SU-DHL-6 (cell line): ENCODE results near the gene ZDHHC7.

ENCODE experiments used
- H2AFZ ChIP-seq: fragments of 200-600 bp; sonication (generic); 2 replicates; pipeline ENCODE4 v1.6.1; 2014; ENCODE audit warnings: low read depth, mild to moderate bottlenecking, moderate library complexity, mixed read lengths, antibody characterized with exemption, low read length; ENCODE audit not compliant: severe bottlenecking
- H3F3A ChIP-seq: fragments of 200-600 bp; shearing (Covaris generic); 2 replicates; pipeline ENCODE4 v1.6.0; 2016; ENCODE audit warnings: antibody characterized with exemption, mild to moderate bottlenecking; ENCODE audit not compliant: insufficient read depth
- H3K27ac ChIP-seq: fragments of 200-600 bp; sonication (generic); 2 replicates; pipeline ENCODE4 v1.5.1; 2016; ENCODE audit warnings: low read depth, mild to moderate bottlenecking, low read length, moderate library complexity, mixed read lengths
- H3K27me3 ChIP-seq: fragments of 200-600 bp; sonication (generic), shearing (Covaris generic); 2 replicates; pipeline ENCODE4 v1.6.0; 2014; ENCODE audit warnings: mild to moderate bottlenecking, low read length
- H3K36me3 ChIP-seq: fragments of 200-600 bp; sonication (generic); 2 replicates; pipeline ENCODE4 v1.6.1; 2014; ENCODE audit warnings: mild to moderate bottlenecking, low read length, mixed read lengths
- H3K4me2 ChIP-seq: fragments of 300-600, 200-600 bp; shearing (Covaris generic), sonication (generic); 2 replicates; pipeline ENCODE4 v1.6.0; 2014; ENCODE audit warnings: low read length, low read depth, mild to moderate bottlenecking; ENCODE audit not compliant: poor library complexity, severe bottlenecking
- H3K4me3 ChIP-seq: fragments of 200-600 bp; sonication (generic); 2 replicates; pipeline ENCODE4 v1.5.1; 2014; ENCODE audit warnings: antibody characterized with exemption, low read length, mild to moderate bottlenecking, mixed read lengths; ENCODE audit not compliant: insufficient read depth, poor library complexity, severe bottlenecking
- H3K79me2 ChIP-seq: fragments of 200-600 bp; sonication (generic); 2 replicates; pipeline ENCODE4 v1.6.1; 2014; ENCODE audit warnings: mild to moderate bottlenecking, low read length, moderate library complexity; ENCODE audit not compliant: insufficient read depth
- H3K9ac ChIP-seq: fragments of 200-600 bp; sonication (generic); 2 replicates; pipeline ENCODE4 v1.7.0; 2014; ENCODE audit warnings: mild to moderate bottlenecking, low read length
- H3K9me2 ChIP-seq: fragments of 200-600 bp; sonication (generic); replicated peaks from 2 replicates; pipeline ENCODE4 v1.6.1; 2014; ENCODE audit warnings: low read length; ENCODE audit not compliant: insufficient read depth
- H3K9me3 ChIP-seq: fragments of 200-600 bp; sonication (generic); 2 replicates; pipeline ENCODE4 v1.6.1; 2014; ENCODE audit warnings: low read length, mixed read lengths; ENCODE audit not compliant: insufficient read depth
- H4K20me1 ChIP-seq: fragments of 200-600 bp; sonication (generic); 2 replicates; pipeline ENCODE4 v1.6.1; 2014; ENCODE audit warnings: low read depth, mild to moderate bottlenecking, antibody characterized with exemption, low read length, moderate library complexity, mixed read lengths
- CTCF ChIP-seq: fragments of 200-600 bp; sonication (generic); IDR thresholded peaks from one replicate; pipeline ENCODE4 v1.5.1; 2017; ENCODE audit warnings: antibody characterized with exemption, mild to moderate bottlenecking, low read length, moderate library complexity; ENCODE audit not compliant: insufficient read depth, poor library complexity, severe bottlenecking
- EZH2phosphoT487 ChIP-seq: fragments of 200-600 bp; sonication (generic), shearing (Covaris generic); conservative IDR thresholded peaks from 2 replicates; pipeline ENCODE4 v1.6.1; 2018; ENCODE audit warnings: mild to moderate bottlenecking, antibody characterized with exemption, low read length, moderate library complexity, mixed read lengths

ZDHHC7 gene

GRCh38 chr16:85003076-85003475 lies 8.3 kb downstream of the ZDHHC7 start:
- Histone ChIP-seq H3K4me2 (no peak overlapping the region), H3K4me3 (no peak overlapping the region), H3K79me2 (peaks cover 80% of the 10 kb centered on the region), H3K9me3 (no peaks in the 10 kb centered on the region), H3K36me3 (no peaks in the 10 kb centered on the region), H3K9ac (no peak overlapping the region), H4K20me1 (no peaks in the 10 kb centered on the region), H3K27me3 (no peaks in the 10 kb centered on the region), H2AFZ (no peak overlapping the region), H3F3A (no peaks in the 10 kb centered on the region), H3K9me2 (no peaks in the 10 kb centered on the region), H3K27ac (no peak overlapping the region)
- TF ChIP-seq EZH2phosphoT487 (no peak), CTCF (no peak)

- no peaks in the 10 kb centered on the region for H3K36me3 ChIP-seq
- H3K27ac ChIP-seq = no peak overlapping the region
- H2AFZ ChIP-seq = no peak overlapping the region
- H4K20me1 ChIP-seq = no peaks in the 10 kb centered on the region
- H3K27me3 ChIP-seq = no peaks in the 10 kb centered on the region
- no peak overlapping the region for H3K4me3 ChIP-seq
- no peaks in the 10 kb centered on the region for H3K9me3 ChIP-seq
- H3K9ac ChIP-seq = no peak overlapping the region
- H3K9me2 ChIP-seq = no peaks in the 10 kb centered on the region
- no peaks in the 10 kb centered on the region for H3F3A ChIP-seq
- peaks cover 75% of the 10 kb centered on the region for H3K79me2 ChIP-seq
- TF ChIP-seq CTCF = no peak
- TF ChIP-seq EZH2phosphoT487 = no peak
- H3K4me2 ChIP-seq = no peak overlapping the region
Measured at GRCh38 chr16:85002608-85003007, 8.7 kb downstream of the ZDHHC7 start.

DNA sequence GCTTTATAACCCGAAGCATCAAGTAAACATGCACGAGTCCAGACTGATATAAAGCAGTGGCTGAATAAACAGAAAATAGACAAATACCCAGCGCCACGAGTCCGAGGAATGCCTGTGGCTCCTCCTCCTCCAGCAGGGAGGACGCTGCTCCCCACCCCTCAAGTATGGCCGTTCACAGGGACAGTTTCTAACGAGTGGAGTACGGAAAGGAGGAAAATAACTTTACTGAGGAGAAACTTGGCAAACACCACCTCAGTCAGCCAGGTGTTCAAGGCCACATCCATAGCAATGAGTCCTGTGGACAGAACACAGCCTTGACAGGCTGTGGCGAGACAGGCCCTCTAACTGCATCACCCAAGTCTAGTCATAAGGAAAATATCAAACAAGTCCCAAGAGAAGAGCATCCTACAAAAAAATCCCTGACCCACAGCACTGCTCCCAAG lies 9.2 kb downstream of the ZDHHC7 start:
- no peaks in the 10 kb centered on the region for H3K36me3 ChIP-seq
- H2AFZ ChIP-seq = no peak overlapping the region
- no peaks in the 10 kb centered on the region for H3K27me3 ChIP-seq
- no peak overlapping the region for H3K27ac ChIP-seq
- H4K20me1 ChIP-seq = no peaks in the 10 kb centered on the region
- peaks cover 72% of the 10 kb centered on the region for H3K79me2 ChIP-seq
- TF ChIP-seq CTCF (no peak), EZH2phosphoT487 (no peak)
- H3F3A ChIP-seq = no peaks in the 10 kb centered on the region
- H3K4me3 ChIP-seq = no peak overlapping the region
- no peaks in the 10 kb centered on the region for H3K9me2 ChIP-seq
- H3K9me3 ChIP-seq = no peaks in the 10 kb centered on the region
- no peak overlapping the region for H3K9ac ChIP-seq
- no peak overlapping the region for H3K4me2 ChIP-seq
